ELF-1 (cell line): ENCODE results near the gene ABCF3.

ENCODE experiments used
- DNase-seq: peaks from one replicate; pipeline ENCODE4 v3.0.0-alpha.2; 2016; ENCODE audit warnings: low read depth, low spot score

ABCF3 gene

DNA sequence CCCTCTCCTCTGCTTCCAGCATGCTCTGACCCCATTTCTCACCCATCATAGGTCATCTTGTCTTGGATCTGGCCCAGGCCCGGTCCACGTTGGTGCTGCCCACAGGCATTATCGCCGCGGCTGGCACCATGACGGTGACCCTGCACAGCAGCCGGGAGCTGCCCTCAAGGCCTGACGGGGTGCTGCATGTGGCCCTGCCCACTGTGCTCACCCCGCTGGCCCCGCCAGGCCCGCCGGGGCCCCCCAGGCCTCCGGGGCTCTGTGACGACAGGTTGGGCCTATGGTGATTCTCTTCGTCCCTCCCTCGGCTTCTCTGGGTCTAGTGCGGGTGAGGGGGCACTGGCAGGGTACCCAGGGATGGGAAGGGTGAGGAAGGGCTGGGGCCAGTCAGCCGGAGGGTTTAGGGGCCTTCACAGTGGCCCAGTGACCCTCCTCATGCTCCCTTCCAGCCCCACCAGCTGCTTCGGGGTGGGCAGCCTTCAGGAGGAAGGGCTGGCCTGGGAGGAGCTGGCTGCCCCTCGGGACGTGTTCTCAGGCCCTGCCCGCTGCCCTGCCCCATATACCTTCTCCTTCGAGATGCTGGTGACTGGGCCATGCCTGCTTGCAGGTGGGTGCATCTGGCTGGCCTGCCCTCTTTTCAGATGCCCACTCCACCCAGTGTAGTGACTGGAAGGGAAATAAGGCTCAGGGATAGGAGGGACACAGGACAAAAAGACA, 47.3 kb downstream of the ABCF3 start:
- no peak for DNase-seq

- DNase-seq: no peak
Observed at GRCh38 chr3:184234224-184234623, 48.2 kb downstream of the ABCF3 start.

DNA sequence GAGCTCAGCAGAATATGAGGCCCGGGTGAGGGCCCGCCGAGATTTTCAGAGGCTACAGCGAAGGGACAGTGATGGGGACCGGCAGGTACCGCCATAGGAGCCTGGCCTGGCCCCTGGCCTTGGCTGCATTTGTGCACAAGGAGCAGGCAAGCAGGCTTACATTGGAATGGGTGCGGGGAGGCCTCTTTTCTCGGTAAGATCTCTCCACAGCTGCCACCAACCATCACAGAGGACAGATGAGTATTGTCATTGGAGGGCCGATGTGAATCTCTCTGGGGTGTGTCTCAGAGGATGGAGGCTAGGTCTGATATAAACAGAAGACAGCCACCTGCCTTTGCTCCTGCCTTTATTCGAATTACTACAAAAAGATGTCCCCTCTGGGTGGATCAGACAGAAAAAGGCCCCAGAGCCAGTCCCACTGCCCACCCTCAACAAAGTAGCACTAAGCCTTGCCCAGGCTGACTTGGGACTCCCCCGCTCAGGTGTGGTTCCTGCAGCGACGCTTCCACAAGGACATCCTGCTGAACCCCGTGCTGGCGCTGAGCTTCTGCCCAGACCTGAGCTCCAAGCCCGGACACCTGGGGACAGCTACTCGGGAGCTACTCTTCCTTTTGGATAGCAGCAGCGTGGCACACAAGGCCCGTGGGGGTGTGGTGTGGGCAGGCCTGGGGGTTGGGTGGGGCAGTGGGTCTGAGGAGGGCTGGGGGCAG, 48.8 kb downstream of the ABCF3 start:
- DNase-seq: no peak

DNA sequence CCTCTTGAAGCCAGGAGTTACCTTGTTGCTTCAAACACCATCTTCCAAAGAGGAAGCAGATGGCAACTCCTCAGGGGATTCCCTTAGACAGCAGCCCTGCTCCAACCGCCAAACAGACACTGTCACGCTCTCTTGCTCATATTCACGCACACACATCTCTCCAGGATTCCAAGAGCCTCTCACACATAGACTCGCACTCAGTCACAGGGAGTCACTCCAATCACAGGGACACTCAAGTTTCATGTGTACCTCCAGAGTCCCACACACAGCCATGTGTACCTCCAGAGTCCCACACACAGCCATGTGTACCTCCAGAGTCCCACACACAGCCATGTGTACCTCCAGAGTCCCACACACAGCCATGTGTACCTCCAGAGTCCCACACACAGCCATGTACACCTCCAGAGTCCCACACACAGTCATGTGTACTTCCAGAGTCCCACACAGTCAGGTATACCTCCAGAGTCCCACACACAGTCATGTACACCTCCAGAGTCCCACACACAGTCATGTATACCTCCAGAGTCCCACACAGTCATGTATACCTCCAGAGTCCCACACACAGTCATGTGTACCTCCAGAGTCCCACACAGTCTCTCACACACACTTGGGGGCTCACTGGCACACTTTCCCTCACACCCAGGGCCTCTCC, 49.5 kb downstream of the ABCF3 start:
- DNase-seq: no peak

DNA sequence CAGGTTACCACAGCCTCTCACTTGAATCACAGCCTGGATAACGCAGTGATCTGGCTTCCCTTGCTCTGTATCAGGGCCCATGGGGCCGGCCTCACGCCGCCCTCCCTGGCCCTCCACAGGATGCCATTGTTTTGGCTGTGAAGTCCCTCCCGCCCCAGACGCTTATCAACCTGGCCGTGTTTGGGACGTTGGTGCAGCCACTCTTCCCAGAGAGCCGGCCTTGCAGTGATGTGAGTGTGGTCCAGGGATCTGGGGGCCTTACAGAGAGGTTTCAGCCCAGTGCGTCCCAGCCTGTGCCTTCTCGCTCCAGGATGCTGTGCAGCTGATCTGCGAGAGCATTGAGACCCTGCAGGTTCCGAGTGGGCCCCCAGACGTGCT, 50.0 kb downstream of the ABCF3 start:
- DNase-seq: no peak

- no peak for DNase-seq
Observed at GRCh38 chr3:184236636-184237035, 50.6 kb downstream of the ABCF3 start.

- no peak for DNase-seq
Observed at GRCh38 chr3:184237211-184237610, 51.2 kb downstream of the ABCF3 start.

DNA sequence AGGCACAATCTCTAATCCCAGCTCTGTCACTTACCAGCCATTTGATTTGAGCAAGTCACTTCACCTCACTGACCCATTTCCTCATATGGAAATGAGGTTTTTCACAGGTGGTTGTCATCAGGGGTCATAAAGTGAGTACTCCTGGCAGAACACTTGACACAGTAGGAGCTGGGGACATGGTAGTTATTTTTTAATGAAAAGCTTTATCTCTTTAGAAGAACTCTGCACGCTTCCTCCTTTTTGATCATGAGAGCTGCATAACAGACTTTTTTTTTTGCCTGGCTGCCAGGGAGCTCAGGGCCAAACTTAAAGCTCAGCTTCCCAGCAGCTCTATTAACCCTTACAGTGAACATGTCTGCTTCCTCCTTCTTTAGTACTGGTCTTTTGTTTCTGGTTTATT, 51.8 kb downstream of the ABCF3 start:
- DNase-seq: no peak

DNA sequence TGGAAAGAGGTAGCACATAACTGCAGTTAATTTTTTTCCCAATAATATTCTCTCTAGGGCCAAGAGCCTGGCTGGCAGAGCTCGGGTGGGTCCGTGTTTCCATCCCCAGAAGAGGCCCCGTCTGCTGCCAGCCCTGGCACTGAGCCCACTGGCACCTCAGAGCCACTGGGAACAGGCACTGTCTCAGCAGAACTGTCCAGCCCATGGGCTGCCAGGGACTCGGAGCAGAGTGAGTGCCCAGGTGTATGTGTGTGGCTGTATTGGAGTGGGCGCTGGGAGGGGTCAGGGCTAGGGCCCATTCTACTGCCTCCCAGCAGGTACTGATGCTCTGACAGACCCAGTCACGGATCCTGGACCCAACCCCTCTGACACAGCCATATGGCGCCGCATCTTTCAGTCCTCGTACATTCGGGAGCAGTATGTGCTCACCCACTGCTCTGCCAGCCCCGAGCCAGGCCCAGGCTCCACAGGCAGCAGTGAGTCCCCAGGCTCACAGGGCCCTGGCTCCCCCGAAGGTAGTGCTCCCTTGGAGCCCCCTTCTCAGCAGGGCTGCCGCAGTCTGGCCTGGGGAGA, 52.3 kb downstream of the ABCF3 start:
- no peak for DNase-seq

- no peak for DNase-seq
Observed at GRCh38 chr3:184239221-184239620, 53.2 kb downstream of the ABCF3 start.

GRCh38 chr3:184239708-184240107, 53.7 kb downstream of the ABCF3 start:
- no peak for DNase-seq

DNA sequence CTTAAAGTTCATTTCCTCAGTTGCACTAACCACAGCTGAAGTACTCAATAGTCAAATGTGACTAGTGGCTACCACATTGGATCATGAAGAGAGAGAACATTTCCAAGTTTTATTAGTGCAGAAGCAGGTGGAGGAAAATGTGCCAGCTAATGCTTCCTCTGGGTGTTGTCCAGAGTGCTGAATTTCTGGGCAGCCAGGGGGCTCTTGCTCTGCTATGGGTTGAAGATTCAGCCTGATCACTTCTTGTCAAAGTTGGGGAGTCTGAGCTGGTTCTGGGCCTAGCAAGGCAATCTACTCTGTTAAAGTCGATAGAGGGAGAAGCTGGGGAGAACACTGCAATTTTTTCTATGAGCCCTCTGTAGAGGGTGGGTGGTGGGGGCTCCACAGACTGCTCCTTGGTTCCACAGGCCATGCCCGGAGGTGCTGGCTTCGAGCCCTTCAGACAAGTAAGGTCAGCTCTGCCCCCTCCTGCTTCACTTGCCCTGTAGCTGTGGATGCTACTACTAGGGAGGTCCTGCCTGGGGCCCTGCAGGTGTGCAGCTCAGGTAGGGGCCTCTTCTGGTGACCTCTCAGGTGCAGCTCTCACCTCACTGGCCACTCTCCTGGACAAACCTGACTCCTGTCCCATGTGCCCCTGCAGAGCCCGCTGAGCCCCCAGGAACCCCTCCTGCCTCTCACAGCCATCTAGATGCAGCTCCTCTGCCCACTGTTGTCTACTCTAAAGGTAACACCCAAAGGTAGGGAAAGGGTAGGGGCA, 54.6 kb downstream of the ABCF3 start:
- no peak for DNase-seq

DNA sequence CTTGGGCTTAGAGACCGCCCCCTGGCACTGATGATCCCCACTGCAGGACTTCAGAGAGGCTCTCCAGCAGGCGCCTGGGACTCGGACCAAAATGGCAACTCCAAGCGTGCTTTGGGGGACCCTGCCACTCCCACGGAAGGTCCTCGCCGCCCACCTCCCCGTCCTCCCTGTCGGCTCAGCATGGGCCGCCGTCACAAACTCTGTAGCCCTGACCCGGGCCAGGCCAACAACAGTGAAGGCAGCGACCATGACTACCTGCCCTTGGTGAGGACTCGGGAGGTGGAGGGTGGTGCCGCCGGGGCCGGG, 55.1 kb downstream of the ABCF3 start:
- no peak for DNase-seq

DNA sequence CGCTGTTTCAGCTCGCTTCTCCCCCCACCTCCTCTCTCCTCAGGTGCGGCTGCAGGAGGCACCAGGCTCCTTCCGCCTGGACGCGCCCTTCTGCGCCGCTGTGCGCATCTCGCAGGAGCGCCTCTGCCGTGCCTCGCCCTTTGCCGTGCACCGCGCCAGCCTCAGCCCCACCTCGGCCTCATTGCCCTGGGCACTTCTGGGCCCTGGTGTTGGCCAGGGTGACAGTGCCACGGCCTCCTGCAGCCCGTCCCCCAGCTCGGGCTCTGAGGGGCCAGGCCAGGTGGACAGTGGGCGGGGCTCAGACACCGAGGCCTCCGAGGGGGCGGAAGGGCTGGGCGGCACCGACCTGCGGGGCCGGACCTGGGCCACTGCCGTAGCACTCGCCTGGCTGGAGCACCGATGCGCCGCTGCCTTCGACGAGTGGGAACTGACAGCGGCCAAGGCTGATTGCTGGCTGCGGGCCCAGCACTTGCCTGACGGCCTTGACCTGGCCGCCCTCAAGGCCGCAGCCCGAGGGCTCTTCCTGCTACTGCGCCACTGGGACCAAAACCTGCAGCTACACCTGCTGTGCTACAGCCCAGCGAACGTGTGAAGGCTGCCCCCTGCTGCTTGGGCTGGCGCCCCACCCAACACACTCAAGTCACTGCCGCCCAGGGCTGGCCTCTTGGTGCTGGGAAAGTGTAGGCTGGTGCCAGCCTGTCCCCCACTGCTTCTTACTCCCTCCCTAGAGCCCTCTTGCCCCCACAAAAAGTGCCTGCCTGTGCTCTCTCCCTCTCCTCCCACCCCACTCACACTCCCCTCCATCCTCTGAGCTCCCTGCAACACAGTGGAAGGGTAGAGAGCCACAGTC, 55.7 kb downstream of the ABCF3 start:
- peak; percentile 65 for DNase-seq

- DNase-seq: no peak
Observed at GRCh38 chr3:184242297-184242685, 56.3 kb downstream of the ABCF3 start.
